Spleen (tissue), 7 donors: Measurements from ENCODE around the gene CALHM4.

Experiments
- CTCF ChIP-seq, 11 experiments: fragments of 200-600 bp in 7 of 11; fragments of 450-650 bp in 4 of 11; sonication (generic) in 4 of 11; IDR thresholded peaks in 8 of 11; conservative IDR thresholded peaks in 3 of 11; 1 replicate in 7 of 11; 2 replicates in 4 of 11; pipeline versions ENCODE4 v1.4.0 to v1.8.0; 2016 to 2021; ENCODE audit warnings: antibody characterized with exemption in 11 of 11, inconsistent platforms in 4 of 11, mild to moderate bottlenecking in 1 of 11
- POLR2A ChIP-seq, 3 donors: fragments of 450-650 bp; IDR thresholded peaks; one replicate each; pipeline ENCODE4 v1.5.1; 2017; ENCODE audit warnings: antibody characterized with exemption in 3 of 3, mild to moderate bottlenecking in 1 of 3
- donor health status: DM: no; HTN: no; CAD: no; lungs with moderate emphysema.
- donor health status: DM: no; HTN: no; CAD: no.
- donor health status: DM: no; HTN: no; CAD: no.

- no peak for TF ChIP-seq POLR2A (IDR thresholded peaks at IDR 0.05)
- no peak for TF ChIP-seq CTCF (IDR thresholded peaks at IDR 0.05 in 8 of 11, conservative IDR thresholded peaks at IDR 0.05 in 3 of 11)
Measured at GRCh38 chr6:116586276-116586675, 32.7 kb downstream of the CALHM4 start.
